Gastrocnemius medialis (tissue), 4 donors: ENCODE data around the gene KLF16.

Experiments
- POLR2A ChIP-seq, 2 donors: fragments of 450-650 bp; IDR thresholded peaks; one replicate each; pipeline ENCODE4 v1.6.1; 2017; ENCODE audit warnings: antibody characterized with exemption in 2 of 2, mild to moderate bottlenecking in 2 of 2, moderate library complexity in 2 of 2
- TF ChIP-seq, protein P1 (sequence below), 5 experiments: fragments of 450-650 bp in 3 of 5; fragments of 200-600 bp in 2 of 5; sonication (generic) in 2 of 5; IDR thresholded peaks in 4 of 5; conservative IDR thresholded peaks in 1 of 5; 1 replicate in 4 of 5; 2 replicates in 1 of 5; pipeline ENCODE4 v1.5.1; 2016 to 2019; ENCODE audit warnings: antibody characterized with exemption in 5 of 5, mild to moderate bottlenecking in 3 of 5, moderate library complexity in 3 of 5

- TF ChIP-seq POLR2A (IDR thresholded peaks at IDR 0.05), result no peak
- TF ChIP-seq, protein P1, sequence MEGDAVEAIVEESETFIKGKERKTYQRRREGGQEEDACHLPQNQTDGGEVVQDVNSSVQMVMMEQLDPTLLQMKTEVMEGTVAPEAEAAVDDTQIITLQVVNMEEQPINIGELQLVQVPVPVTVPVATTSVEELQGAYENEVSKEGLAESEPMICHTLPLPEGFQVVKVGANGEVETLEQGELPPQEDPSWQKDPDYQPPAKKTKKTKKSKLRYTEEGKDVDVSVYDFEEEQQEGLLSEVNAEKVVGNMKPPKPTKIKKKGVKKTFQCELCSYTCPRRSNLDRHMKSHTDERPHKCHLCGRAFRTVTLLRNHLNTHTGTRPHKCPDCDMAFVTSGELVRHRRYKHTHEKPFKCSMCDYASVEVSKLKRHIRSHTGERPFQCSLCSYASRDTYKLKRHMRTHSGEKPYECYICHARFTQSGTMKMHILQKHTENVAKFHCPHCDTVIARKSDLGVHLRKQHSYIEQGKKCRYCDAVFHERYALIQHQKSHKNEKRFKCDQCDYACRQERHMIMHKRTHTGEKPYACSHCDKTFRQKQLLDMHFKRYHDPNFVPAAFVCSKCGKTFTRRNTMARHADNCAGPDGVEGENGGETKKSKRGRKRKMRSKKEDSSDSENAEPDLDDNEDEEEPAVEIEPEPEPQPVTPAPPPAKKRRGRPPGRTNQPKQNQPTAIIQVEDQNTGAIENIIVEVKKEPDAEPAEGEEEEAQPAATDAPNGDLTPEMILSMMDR (IDR thresholded peaks at IDR 0.05 in 4 of 5, conservative IDR thresholded peaks at IDR 0.05 in 1 of 5), result no peak
Observed at GRCh38 chr19:1912760-1913505, 49.6 kb upstream of the KLF16 start.
